ENCODE results near the gene SLC15A3.

DNA sequence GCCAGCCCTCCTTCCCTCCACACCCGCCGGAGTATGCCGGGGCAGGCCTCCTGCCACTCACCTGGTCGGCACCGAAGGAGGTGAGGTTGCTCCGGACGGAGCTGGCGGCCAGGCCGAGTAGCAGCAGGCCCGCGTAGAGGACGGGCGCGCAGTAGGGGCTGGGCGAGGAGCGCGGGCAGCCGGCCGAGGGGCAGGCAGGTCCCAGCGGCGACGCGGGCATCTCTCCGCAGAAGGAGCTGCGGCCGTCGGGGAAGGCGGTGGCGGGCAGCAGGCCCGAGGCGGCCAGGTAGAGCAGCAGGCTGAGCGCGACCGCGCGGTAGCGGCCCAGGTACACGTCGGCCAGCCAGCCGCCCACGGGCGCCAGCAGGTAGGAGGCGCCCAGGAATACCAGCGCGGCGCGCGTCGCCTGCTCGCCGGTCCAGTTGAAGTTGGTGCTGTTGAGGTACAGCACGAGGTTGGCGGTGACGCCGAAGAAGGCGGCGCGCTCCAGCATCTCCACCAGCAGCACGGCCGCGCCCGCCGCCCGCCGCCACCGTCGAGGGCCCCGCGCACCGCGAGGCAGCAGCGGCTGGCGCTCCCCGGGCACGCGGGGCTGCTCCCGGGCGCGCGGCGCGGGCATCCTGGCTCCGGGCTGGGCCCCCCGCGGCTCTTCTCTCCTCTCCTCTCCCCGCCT is 907 bp downstream of the SLC15A3 start:
- TF ChIP-seq, protein P1, sequence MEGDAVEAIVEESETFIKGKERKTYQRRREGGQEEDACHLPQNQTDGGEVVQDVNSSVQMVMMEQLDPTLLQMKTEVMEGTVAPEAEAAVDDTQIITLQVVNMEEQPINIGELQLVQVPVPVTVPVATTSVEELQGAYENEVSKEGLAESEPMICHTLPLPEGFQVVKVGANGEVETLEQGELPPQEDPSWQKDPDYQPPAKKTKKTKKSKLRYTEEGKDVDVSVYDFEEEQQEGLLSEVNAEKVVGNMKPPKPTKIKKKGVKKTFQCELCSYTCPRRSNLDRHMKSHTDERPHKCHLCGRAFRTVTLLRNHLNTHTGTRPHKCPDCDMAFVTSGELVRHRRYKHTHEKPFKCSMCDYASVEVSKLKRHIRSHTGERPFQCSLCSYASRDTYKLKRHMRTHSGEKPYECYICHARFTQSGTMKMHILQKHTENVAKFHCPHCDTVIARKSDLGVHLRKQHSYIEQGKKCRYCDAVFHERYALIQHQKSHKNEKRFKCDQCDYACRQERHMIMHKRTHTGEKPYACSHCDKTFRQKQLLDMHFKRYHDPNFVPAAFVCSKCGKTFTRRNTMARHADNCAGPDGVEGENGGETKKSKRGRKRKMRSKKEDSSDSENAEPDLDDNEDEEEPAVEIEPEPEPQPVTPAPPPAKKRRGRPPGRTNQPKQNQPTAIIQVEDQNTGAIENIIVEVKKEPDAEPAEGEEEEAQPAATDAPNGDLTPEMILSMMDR (IDR thresholded peaks at IDR 0.05) = no peak
- TF ChIP-seq, protein P2, sequence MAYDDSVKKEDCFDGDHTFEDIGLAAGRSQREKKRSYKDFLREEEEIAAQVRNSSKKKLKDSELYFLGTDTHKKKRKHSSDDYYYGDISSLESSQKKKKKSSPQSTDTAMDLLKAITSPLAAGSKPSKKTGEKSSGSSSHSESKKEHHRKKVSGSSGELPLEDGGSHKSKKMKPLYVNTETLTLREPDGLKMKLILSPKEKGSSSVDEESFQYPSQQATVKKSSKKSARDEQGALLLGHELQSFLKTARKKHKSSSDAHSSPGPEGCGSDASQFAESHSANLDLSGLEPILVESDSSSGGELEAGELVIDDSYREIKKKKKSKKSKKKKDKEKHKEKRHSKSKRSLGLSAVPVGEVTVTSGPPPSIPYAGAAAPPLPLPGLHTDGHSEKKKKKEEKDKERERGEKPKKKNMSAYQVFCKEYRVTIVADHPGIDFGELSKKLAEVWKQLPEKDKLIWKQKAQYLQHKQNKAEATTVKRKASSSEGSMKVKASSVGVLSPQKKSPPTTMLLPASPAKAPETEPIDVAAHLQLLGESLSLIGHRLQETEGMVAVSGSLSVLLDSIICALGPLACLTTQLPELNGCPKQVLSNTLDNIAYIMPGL (CRISPR knock-in tag; IDR thresholded peaks at IDR 0.05) = no peak
- TF ChIP-seq SOX15 (CRISPR knock-in tag; IDR thresholded peaks at IDR 0.05) (no peak), GRHL2 (CRISPR knock-in tag; IDR thresholded peaks at IDR 0.05; ENCODE audit: insufficient replicate concordance, severe bottlenecking) (no peak), MXD4 (CRISPR knock-in tag; IDR thresholded peaks at IDR 0.05; ENCODE audit: borderline replicate concordance) (no peak)
- TF ChIP-seq, protein P3, sequence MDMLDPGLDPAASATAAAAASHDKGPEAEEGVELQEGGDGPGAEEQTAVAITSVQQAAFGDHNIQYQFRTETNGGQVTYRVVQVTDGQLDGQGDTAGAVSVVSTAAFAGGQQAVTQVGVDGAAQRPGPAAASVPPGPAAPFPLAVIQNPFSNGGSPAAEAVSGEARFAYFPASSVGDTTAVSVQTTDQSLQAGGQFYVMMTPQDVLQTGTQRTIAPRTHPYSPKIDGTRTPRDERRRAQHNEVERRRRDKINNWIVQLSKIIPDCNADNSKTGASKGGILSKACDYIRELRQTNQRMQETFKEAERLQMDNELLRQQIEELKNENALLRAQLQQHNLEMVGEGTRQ (CRISPR knock-in tag; IDR thresholded peaks at IDR 0.05) = 0 out of 2 replicates have a peak, but pooled peaks have one; percentile 29
- TF ChIP-seq, protein P4, sequence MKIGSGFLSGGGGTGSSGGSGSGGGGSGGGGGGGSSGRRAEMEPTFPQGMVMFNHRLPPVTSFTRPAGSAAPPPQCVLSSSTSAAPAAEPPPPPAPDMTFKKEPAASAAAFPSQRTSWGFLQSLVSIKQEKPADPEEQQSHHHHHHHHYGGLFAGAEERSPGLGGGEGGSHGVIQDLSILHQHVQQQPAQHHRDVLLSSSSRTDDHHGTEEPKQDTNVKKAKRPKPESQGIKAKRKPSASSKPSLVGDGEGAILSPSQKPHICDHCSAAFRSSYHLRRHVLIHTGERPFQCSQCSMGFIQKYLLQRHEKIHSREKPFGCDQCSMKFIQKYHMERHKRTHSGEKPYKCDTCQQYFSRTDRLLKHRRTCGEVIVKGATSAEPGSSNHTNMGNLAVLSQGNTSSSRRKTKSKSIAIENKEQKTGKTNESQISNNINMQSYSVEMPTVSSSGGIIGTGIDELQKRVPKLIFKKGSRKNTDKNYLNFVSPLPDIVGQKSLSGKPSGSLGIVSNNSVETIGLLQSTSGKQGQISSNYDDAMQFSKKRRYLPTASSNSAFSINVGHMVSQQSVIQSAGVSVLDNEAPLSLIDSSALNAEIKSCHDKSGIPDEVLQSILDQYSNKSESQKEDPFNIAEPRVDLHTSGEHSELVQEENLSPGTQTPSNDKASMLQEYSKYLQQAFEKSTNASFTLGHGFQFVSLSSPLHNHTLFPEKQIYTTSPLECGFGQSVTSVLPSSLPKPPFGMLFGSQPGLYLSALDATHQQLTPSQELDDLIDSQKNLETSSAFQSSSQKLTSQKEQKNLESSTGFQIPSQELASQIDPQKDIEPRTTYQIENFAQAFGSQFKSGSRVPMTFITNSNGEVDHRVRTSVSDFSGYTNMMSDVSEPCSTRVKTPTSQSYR (CRISPR knock-in tag; IDR thresholded peaks at IDR 0.05) = peak; percentile 64; the same call in 1 of the 2 replicates
- TF ChIP-seq, protein P5, sequence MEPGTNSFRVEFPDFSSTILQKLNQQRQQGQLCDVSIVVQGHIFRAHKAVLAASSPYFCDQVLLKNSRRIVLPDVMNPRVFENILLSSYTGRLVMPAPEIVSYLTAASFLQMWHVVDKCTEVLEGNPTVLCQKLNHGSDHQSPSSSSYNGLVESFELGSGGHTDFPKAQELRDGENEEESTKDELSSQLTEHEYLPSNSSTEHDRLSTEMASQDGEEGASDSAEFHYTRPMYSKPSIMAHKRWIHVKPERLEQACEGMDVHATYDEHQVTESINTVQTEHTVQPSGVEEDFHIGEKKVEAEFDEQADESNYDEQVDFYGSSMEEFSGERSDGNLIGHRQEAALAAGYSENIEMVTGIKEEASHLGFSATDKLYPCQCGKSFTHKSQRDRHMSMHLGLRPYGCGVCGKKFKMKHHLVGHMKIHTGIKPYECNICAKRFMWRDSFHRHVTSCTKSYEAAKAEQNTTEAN (CRISPR knock-in tag; IDR thresholded peaks at IDR 0.05) = no peak
